WTC11 (cell line): ENCODE results near the gene CD44.

Experiments
- E2F1 ChIP-seq: sonication (generic); formaldehyde crosslinking; IDR thresholded peaks from 2 replicates; pipeline ENCODE4 v1.8.0; 2022; ENCODE audit warnings: mild to moderate bottlenecking, missing genetic modification reagents
- ETV6 ChIP-seq: sonication (generic); formaldehyde crosslinking; IDR thresholded peaks from 2 replicates; pipeline ENCODE4 v1.8.1; 2022; ENCODE audit warnings: mild to moderate bottlenecking, missing genetic modification reagents
- FOXK1 ChIP-seq: sonication (generic); formaldehyde crosslinking; IDR thresholded peaks from 2 replicates; pipeline ENCODE4 v1.8.0; 2022; ENCODE audit warnings: mild to moderate bottlenecking, moderate library complexity, missing genetic modification reagents
- JAZF1 ChIP-seq: fragments of 250-450 bp; sonication (Bioruptor Pico); IDR thresholded peaks from 2 replicates; pipeline ENCODE4 v1.9.0; 2021; ENCODE audit warnings: moderate library complexity, mild to moderate bottlenecking, inconsistent platforms
- NFYB ChIP-seq: sonication (generic); formaldehyde crosslinking; conservative IDR thresholded peaks from 2 replicates; pipeline ENCODE4 v1.8.0; 2022; ENCODE audit warnings: low read depth, missing genetic modification reagents
- NR1H2 ChIP-seq: sonication (generic); formaldehyde crosslinking; IDR thresholded peaks from 2 replicates; pipeline ENCODE4 v1.9.0; 2021; ENCODE audit warnings: mild to moderate bottlenecking, moderate library complexity, missing genetic modification reagents
- NR2C2 ChIP-seq: sonication (generic); formaldehyde crosslinking; IDR thresholded peaks from 2 replicates; pipeline ENCODE4 v1.8.0; 2022; ENCODE audit warnings: mild to moderate bottlenecking, missing genetic modification reagents
- ZNF263 ChIP-seq: sonication (generic); formaldehyde crosslinking; IDR thresholded peaks from 2 replicates; pipeline ENCODE4 v1.8.1; 2022; ENCODE audit warnings: low read depth, mild to moderate bottlenecking, moderate library complexity, missing genetic modification reagents
- TF ChIP-seq, protein P1 (sequence below): fragments of 200-600 bp; IDR thresholded peaks from 2 replicates; pipeline ENCODE4 v1.8.0; 2022; ENCODE audit warnings: antibody characterized with exemption
- TF ChIP-seq, protein P2 (sequence below): sonication (generic); formaldehyde crosslinking; IDR thresholded peaks from 2 replicates; pipeline ENCODE4 v1.8.1; 2022; ENCODE audit warnings: low read depth, mild to moderate bottlenecking, moderate library complexity, missing genetic modification reagents, borderline replicate concordance
- TF ChIP-seq, protein P3 (sequence below): sonication (generic); formaldehyde crosslinking; IDR thresholded peaks from 2 replicates; pipeline ENCODE4 v1.8.1; 2023; ENCODE audit warnings: mild to moderate bottlenecking, missing genetic modification reagents

DNA sequence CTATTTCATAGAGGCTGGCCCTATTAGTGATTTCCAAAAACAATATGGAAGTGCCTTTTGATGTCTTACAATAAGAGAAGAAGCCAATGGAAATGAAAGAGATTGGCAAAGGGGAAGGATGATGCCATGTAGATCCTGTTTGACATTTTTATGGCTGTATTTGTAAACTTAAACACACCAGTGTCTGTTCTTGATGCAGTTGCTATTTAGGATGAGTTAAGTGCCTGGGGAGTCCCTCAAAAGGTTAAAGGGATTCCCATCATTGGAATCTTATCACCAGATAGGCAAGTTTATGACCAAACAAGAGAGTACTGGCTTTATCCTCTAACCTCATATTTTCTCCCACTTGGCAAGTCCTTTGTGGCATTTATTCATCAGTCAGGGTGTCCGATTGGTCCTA, 91.4 kb downstream of the CD44 start:
- TF ChIP-seq, protein P1, sequence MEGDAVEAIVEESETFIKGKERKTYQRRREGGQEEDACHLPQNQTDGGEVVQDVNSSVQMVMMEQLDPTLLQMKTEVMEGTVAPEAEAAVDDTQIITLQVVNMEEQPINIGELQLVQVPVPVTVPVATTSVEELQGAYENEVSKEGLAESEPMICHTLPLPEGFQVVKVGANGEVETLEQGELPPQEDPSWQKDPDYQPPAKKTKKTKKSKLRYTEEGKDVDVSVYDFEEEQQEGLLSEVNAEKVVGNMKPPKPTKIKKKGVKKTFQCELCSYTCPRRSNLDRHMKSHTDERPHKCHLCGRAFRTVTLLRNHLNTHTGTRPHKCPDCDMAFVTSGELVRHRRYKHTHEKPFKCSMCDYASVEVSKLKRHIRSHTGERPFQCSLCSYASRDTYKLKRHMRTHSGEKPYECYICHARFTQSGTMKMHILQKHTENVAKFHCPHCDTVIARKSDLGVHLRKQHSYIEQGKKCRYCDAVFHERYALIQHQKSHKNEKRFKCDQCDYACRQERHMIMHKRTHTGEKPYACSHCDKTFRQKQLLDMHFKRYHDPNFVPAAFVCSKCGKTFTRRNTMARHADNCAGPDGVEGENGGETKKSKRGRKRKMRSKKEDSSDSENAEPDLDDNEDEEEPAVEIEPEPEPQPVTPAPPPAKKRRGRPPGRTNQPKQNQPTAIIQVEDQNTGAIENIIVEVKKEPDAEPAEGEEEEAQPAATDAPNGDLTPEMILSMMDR = no peak
- no peak for TF ChIP-seq JAZF1
- TF ChIP-seq, protein P2, sequence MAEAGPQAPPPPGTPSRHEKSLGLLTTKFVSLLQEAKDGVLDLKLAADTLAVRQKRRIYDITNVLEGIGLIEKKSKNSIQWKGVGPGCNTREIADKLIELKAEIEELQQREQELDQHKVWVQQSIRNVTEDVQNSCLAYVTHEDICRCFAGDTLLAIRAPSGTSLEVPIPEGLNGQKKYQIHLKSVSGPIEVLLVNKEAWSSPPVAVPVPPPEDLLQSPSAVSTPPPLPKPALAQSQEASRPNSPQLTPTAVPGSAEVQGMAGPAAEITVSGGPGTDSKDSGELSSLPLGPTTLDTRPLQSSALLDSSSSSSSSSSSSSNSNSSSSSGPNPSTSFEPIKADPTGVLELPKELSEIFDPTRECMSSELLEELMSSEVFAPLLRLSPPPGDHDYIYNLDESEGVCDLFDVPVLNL = no peak
- TF ChIP-seq E2F1 (CRISPR knock-in tag) = no peak
- TF ChIP-seq FOXK1 (CRISPR knock-in tag) = no peak
- no peak for TF ChIP-seq NR1H2
- no peak for TF ChIP-seq NFYB (CRISPR knock-in tag)
- TF ChIP-seq ETV6 (CRISPR knock-in tag) = no peak
- TF ChIP-seq NR2C2 (CRISPR knock-in tag) = no peak
- TF ChIP-seq, protein P3, sequence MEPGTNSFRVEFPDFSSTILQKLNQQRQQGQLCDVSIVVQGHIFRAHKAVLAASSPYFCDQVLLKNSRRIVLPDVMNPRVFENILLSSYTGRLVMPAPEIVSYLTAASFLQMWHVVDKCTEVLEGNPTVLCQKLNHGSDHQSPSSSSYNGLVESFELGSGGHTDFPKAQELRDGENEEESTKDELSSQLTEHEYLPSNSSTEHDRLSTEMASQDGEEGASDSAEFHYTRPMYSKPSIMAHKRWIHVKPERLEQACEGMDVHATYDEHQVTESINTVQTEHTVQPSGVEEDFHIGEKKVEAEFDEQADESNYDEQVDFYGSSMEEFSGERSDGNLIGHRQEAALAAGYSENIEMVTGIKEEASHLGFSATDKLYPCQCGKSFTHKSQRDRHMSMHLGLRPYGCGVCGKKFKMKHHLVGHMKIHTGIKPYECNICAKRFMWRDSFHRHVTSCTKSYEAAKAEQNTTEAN (CRISPR knock-in tag) = no peak
- TF ChIP-seq ZNF263 (CRISPR knock-in tag) = no peak
